ENCODE results near the gene TMPRSS3.

The TMPRSS3 gene

DNA sequence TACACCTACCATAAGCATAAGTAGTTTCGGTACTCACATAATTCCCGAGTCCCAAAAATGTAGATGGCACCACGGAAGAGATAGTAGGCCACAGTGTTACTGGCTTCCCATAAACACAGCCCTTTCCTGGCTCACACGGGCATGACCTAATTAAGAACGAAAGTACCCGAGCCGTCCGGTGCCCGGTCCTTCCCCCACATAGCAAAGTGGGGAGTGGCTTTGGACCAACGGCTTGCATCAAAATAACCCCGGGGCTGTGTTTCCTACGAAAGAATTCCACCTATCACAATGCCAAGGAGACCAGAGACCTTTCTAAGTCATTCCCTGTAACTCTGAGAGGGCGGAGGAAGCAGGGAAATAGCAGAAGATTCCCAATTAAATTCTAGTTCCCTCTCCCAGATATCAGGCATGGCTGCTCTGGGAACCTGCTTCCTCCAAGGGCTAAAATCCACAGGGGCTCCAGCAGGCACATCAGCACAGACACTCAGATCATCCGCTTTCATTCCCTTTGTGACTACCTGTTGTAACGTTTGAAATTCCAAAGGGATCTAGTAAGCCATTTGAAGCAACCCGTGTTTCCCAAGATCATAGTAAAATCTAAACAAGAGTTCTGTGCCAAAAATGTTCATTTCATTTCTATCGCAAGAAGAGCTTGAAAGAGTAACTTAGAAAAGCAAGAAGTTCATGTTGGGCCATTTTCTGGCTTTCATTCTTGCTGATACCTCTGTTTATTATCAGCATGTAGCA is at the start of gene TMPRSS3:
Gene TMPRSS3 (minus strand): TSS at position 148 of the 747 bp plus-strand sequence. CDS start 635 bp downstream, outside the sequence.
- DNase-seq (ENCODE audit: low read depth), result no peak

GRCh38 chr21:42445311-42445710 is 49.5 kb upstream of the TMPRSS3 start:
- no peak for DNase-seq (ENCODE audit: low read depth)

- DNase-seq (ENCODE audit: low read depth), result no peak
These were observed 48.9 kb upstream of the TMPRSS3 start for GRCh38 chr21:42444745-42445059.

- DNase-seq (ENCODE audit: low read depth), result no peak
These were observed 48.3 kb upstream of the TMPRSS3 start for GRCh38 chr21:42443876-42444744.

- no peak for DNase-seq (ENCODE audit: low read depth)
These were observed 47.4 kb upstream of the TMPRSS3 start for GRCh38 chr21:42443181-42443785.

DNA sequence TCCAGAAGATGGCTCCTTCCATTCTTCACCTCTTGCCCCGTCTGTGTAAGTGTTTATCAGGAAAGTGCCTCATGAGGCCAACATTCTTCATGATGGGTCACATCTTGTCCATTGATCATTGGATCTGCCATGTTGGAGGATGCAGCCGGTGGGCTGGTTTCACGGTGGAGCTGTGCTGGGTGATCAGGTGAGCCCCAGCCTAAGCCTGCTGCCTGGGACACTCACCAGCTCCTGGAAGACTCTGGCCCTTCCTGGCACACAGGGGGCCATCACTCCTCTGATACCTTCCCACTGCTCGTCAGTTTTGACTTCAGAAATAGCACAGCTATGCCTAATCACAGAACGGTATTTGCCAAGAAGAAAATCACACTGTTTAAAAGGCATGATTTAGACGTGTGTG is 46.1 kb upstream of the TMPRSS3 start:
- no peak for DNase-seq (ENCODE audit: low read depth)

DNA sequence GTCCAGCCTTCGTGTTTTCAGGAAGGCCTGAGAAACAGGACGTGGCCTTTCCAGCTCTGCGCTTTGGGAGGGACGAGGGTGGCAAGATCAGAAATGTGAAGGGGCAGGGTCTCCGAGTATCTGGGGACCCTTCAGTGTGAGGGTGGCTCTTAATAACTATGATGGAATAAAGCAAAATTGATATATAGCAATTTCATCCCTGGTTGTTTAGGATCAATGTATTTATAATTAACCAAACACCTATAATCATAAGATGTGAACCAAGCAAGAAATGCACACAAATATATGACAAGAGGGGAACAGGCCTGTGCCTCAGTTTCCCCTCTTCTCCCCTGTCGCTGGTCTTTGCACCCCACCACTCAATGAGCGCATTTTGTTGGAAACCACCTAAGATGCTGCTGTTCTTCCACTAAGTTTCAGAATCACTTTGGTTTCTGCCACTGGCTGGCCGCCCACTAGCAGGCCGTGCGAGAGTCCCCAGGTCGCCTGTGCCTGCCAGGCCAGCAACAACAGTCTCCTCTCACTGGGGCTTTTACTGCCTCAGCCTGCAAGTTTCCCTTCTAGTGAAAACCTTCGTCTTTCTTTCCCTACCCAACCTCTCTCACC is 44.4 kb upstream of the TMPRSS3 start:
- DNase-seq (ENCODE audit: low read depth), result no peak

DNA sequence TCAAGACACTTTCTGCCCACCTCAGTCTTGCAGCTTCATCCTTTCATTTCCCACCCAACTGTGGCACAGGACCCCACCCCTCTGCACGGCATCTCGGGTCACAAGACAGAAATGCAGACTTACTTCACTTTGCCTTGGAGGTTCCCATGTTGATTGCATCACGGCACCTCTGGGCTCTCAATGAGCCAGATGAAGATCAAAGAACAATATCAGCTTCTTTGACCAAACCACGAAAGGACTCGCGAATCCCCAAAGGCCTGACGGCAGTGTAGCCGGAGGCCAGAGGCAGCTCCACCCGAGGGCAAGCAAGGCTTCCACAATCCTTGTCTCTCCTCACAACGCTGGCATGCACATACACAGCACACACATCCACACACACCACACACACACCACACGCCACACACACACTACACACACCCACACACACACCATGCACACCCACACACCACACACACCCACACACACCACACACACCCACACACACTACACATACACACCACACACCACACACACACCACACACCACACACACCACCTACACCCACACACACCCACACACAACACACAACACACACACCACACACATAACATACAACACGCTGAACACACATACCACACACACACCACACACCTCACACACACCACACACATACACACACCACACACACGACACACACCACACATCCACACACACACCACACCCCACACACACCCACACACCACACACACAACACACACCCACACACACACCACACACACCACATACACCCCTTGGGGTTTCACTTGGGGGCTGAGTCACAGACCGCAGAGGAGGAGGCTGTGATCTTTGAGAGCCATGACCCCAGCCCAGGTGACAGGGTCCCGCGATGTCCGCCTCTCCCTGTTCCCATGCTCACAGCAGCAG is 43.7 kb upstream of the TMPRSS3 start:
- DNase-seq (ENCODE audit: low read depth), result no peak

DNA sequence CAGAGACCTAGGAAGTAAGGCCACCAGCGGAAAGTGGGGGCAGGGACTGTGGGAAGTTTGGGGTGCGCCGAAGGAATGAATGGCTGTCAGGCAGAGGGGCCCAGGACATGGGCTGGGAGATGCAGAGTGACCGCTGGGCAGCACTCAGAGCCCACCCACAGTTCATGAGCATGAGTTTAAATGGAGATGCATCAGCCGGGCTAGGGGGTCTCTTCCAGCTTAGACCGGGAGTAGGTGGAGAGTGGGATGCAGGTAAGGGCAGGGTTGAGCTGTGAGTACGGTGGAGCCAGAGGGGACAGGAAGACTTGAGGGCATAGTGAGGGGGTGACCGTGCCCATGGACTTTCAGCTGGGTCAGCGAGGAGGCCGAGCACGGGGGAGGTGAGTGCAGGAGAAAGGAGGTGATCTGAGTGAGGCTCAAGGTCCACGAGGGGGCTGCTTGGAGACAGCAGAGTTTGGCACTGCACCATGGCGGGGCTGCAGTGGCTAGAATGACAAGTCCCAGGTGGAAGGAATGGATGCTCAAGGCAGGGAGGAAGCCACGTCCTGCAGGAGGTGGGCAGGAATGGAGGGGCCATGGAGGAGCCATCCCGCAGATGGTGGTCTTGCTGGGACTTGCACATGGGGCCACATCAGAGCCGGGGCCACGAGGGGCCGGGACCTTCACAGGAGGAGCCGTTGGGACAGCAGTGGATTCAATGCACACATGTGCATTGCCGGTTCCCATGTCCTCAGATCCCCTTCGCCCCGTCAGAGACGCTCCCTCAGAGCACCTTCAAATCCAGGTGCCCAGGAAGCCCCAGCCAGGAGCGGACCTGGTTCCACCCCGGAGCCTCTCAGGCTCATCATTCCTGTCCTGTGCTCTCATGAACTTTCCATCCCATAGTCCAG is 42.7 kb upstream of the TMPRSS3 start:
- no peak for DNase-seq (ENCODE audit: low read depth)

DNA sequence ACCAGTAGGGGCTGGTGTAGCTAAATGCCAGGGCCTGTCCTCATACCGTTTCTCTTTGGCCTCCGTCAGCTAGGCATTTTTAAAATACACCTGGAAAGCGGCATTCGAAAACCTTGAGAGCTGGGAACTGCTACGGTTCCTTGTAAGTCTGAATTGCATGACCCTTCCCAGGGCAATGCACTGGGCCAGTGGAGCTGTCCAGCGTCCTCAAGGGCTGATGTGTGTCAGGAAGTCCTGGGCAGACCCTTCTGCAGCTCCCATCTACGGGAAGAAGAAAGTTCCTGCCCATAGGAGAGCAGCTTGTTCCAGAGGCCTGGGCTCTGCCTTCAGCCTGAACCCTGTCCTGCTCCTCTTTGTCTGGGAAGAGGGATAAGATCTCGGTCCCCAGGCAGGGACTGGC is 41.9 kb upstream of the TMPRSS3 start:
- no peak for DNase-seq (ENCODE audit: low read depth)

GRCh38 chr21:42436914-42437313 is 41.1 kb upstream of the TMPRSS3 start:
- DNase-seq (ENCODE audit: low read depth), result no peak

DNA sequence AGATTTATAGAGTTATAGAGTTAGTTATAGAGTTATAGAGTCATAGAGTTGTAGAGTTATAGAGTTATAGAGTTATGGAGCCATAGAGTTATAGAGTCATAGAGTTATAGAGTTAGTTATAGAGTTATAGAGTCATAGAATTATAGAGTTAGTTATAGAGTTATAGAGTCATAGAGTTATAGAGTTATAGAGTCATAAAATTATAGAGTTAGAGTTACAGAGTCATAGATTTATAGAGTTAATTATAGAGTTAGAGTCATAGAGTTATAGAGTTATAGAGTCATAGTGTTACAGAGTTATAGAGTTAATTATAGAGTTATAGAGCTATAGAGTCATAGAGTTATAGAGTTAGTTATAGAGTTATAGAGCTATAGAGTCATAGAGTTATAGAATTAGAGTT is 40.0 kb upstream of the TMPRSS3 start:
- DNase-seq (ENCODE audit: low read depth), result no peak

GRCh38 chr21:42435401-42435800 is 39.5 kb upstream of the TMPRSS3 start:
- DNase-seq (ENCODE audit: low read depth), result no peak

GRCh38 chr21:42434884-42435283 is 39.0 kb upstream of the TMPRSS3 start:
- DNase-seq (ENCODE audit: low read depth), result no peak

DNA sequence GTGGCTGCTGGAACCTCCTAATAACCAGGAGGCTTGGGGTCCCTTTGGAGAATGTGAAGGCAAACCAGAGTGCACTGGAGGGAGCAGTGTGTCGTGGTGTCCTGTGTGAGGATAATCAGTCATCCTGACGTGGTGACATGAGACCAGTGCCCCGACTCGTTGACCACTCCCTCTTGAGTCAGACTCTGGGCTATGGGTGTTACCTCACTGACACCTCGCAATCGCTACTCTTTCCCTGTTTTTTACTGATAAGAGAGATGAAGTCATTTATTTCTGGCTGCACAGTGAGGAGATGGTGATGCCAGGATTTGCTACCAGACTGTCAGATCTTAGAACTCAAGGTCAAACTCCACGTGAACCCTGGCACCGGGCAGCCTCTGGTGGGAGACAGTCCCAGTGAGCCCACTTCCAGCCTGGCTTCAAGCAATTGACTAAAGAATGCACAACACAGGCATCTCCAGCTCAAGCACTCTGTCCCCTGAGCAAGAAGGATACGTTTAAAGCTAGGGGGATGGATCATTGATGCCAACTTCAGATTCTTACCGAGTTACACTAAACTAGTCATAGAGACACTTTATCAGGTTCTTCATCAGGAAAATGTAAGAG is 38.2 kb upstream of the TMPRSS3 start:
- DNase-seq (ENCODE audit: low read depth), result no peak

GRCh38 chr21:42432695-42433094 is 36.8 kb upstream of the TMPRSS3 start:
- DNase-seq (ENCODE audit: low read depth), result no peak

GRCh38 chr21:42431196-42431595 is 35.3 kb upstream of the TMPRSS3 start:
- DNase-seq (ENCODE audit: low read depth), result no peak

DNA sequence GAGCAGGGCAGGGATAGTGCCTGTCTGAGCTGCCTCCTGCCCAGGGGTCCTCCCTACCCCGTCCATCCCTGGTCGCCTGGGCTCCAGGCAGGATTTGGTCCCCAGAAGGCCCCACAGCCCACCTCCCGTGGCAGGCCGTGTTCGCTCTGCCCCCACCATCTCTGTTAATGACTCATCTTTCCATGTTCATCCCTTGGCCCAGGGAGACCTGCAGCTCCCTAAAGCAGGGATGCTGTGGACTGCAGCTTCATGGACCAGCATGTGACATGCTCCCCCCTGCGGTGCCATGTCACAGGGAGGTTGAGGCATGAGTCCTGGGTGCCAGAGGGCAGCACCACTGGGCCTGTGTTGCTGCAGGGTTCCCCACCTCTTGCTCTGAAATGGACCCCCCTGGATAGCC is 34.7 kb upstream of the TMPRSS3 start:
- no peak for DNase-seq (ENCODE audit: low read depth)

DNA sequence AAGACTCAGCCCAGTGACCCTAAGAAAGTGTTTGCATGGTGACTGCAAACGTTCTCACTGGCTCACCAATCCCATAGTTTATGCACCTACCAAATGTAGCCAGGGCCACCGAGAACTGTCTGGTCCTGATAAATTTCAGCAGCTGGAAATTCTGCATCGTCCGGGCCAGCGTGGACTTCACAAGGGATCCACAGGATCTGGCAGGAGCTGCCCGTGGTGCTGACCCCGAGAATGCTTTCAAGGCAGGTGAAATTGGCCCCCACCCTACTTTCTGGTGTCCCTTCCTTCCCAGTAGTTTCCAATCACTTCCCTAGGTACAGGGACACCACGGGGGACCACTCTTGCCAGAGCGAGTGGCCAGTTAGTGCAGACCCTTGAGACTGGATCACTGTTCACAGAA is 34.0 kb upstream of the TMPRSS3 start:
- DNase-seq (ENCODE audit: low read depth), result no peak

DNA sequence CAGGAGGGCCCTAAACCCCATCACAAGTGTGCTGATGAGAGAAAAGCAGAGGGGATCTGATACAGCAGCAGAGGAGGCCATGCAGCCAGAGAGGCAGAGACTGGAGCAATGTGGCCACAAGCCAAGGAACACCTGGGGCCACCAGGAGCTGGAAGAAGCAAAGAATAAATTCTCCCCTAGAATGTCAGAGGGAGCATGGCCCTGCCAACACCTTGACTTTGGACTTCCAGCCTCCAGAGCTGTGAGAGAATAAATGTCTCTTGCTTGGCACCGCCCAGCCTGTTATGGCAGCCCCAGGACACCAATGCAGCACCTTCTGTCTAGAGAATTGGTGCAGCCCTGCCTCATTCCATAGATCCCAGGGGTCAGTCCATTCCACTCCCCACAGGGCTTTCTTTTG is 33.2 kb upstream of the TMPRSS3 start:
- no peak for DNase-seq (ENCODE audit: low read depth)
